ENCODE results near the gene ATP13A1. TPM values are rescaled to one million over a fixed set of nuclear protein-coding genes. Genes with fewer than 3 reads are reported as not detected.
"Not testable (repeated sequence)": the region's sequence is repeated elsewhere in the genome, so short reads cannot be mapped to it uniquely, and the experiment has no call there.

Gene ATP13A1
- total RNA-seq, 2 donors from 2014 or later, result 38.7 to 570 TPM

DNA sequence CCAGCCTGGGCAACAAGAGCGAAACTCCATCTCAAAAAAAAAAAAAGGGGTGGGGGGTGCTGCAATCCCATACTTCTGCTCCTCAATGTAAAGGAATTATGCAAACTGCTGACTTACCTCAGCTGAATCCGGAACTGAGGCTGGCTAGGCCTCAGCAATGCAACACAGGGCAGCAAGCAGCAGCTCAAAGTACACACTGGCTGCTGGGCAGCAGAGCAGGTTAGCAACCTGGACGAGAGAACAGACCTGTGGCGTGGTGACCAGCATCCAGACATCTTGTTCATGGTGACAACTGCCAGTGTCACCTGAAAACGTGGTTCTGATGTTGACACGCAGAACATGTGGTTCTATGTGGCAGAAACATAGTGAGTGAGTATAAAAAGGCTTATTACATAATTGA is 41.4 kb upstream of the ATP13A1 start:
- DNase-seq (no peak), ATAC-seq (no peak)
- no peak overlapping the region for H3K27ac ChIP-seq
- H3K9me3 ChIP-seq, result peaks cover 0 to 62% (median 0%) of the 10 kb centered on the region in 3 donors
- WGBS, 2 donors, result 88 to 91% methylated on average over 6 of the region's 6 CpGs
- intact Hi-C loops (cut with DNase I), result no loop called here
- H3K4me1 ChIP-seq, result no peaks in the 10 kb centered on the region
- H3K27me3 ChIP-seq, result no peaks in the 10 kb centered on the region
- no peaks in the 10 kb centered on the region for H3K36me3 ChIP-seq (replicated peaks in 1 of 2; ENCODE audit: insufficient read depth in 1 of 2, low read depth in 2 of 2)
- TF ChIP-seq, protein P1, sequence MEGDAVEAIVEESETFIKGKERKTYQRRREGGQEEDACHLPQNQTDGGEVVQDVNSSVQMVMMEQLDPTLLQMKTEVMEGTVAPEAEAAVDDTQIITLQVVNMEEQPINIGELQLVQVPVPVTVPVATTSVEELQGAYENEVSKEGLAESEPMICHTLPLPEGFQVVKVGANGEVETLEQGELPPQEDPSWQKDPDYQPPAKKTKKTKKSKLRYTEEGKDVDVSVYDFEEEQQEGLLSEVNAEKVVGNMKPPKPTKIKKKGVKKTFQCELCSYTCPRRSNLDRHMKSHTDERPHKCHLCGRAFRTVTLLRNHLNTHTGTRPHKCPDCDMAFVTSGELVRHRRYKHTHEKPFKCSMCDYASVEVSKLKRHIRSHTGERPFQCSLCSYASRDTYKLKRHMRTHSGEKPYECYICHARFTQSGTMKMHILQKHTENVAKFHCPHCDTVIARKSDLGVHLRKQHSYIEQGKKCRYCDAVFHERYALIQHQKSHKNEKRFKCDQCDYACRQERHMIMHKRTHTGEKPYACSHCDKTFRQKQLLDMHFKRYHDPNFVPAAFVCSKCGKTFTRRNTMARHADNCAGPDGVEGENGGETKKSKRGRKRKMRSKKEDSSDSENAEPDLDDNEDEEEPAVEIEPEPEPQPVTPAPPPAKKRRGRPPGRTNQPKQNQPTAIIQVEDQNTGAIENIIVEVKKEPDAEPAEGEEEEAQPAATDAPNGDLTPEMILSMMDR (IDR thresholded peaks at IDR 0.05), result no peak
- no peak for TF ChIP-seq POLR2A (IDR thresholded peaks at IDR 0.05)
- H3K4me3 ChIP-seq, result no peak overlapping the region

GRCh38 chr19:19700493-19700892 is 37.0 kb upstream of the ATP13A1 start:
- DNase-seq; H3K27ac ChIP-seq; H3K4me1 ChIP-seq; ATAC-seq; H3K4me3 ChIP-seq; intact Hi-C loops (cut with DNase I); H3K36me3 ChIP-seq (replicated peaks in 1 of 2; ENCODE audit: insufficient read depth in 1 of 2, low read depth in 2 of 2); H3K27me3 ChIP-seq: not testable (repeated sequence)
- WGBS, 2 donors, result 83 to 100% methylated on average over 1 of the region's 1 CpG
- H3K9me3 ChIP-seq, result peaks cover 0 to 28% (median 3%) of the 10 kb centered on the region in 3 donors

- DNase-seq, result no peak
- Histone ChIP-seq H3K4me3 (no peak overlapping the region), H3K36me3 (replicated peaks in 1 of 2; ENCODE audit: insufficient read depth in 1 of 2, low read depth in 2 of 2) (no peaks in the 10 kb centered on the region), H3K9me3 (peaks cover 0 to 18% (median 3%) of the 10 kb centered on the region in 3 donors), H3K4me1 (no peaks in the 10 kb centered on the region), H3K27me3 (no peaks in the 10 kb centered on the region), H3K27ac (no peak overlapping the region)
- intact Hi-C loops (cut with DNase I), result no loop called here
- ATAC-seq, result no peak
- TF ChIP-seq POLR2A (IDR thresholded peaks at IDR 0.05), result no peak
- TF ChIP-seq, protein P1 (IDR thresholded peaks at IDR 0.05), result no peak
- WGBS, 2 donors, result 89 to 91% methylated on average over 5 of the region's 5 CpGs
Observed at GRCh38 chr19:19697589-19697988, 34.1 kb upstream of the ATP13A1 start.

- DNase-seq, result no peak
- no peaks in the 10 kb centered on the region for H3K36me3 ChIP-seq (replicated peaks in 1 of 2; ENCODE audit: insufficient read depth in 1 of 2, low read depth in 2 of 2)
- WGBS, 2 donors, result 73 to 90% methylated on average over 2 of the region's 2 CpGs
- intact Hi-C loops (cut with DNase I), result no loop called here
- TF ChIP-seq, protein P1 (IDR thresholded peaks at IDR 0.05), result no peak
- no peak for TF ChIP-seq POLR2A (IDR thresholded peaks at IDR 0.05)
- no peak overlapping the region for H3K27ac ChIP-seq
- ATAC-seq, result no peak
- H3K9me3 ChIP-seq, result peaks cover 0 to 12% (median 3%) of the 10 kb centered on the region in 3 donors
- no peaks in the 10 kb centered on the region for H3K27me3 ChIP-seq
- no peak overlapping the region for H3K4me3 ChIP-seq
- no peaks in the 10 kb centered on the region for H3K4me1 ChIP-seq
Observed at GRCh38 chr19:19696386-19696785, 32.9 kb upstream of the ATP13A1 start.

DNA sequence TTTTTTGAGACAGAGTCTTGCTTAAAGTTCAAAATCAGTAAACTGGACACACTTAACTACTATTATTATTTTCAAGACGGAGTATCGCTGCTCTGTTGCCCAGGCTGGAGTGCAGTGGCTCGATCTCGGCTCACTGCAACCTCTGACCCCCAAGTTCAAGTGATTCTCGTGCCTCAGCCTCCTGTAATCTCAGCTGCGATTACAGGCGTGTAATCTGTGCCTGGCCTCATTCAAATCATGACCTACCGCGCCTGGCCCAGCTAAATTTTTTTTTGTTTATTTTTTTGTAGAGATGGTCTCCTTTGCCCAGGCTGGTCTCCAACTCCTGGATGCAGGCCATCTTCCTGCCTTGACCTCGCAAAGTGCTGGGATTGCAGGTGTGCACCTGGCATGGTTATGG is 28.2 kb upstream of the ATP13A1 start:
- Histone ChIP-seq H3K27ac (no peak overlapping the region), H3K27me3 (no peaks in the 10 kb centered on the region), H3K9me3 (peaks cover 0 to 3% (median 0%) of the 10 kb centered on the region in 3 donors), H3K4me1 (no peaks in the 10 kb centered on the region), H3K4me3 (no peak overlapping the region), H3K36me3 (replicated peaks in 1 of 2; ENCODE audit: insufficient read depth in 1 of 2, low read depth in 2 of 2) (no peaks in the 10 kb centered on the region)
- ATAC-seq (no peak), DNase-seq (no peak)
- WGBS, 2 donors, result 83 to 90% methylated on average over 10 of the region's 10 CpGs
- intact Hi-C loops (cut with DNase I), result no loop called here
- TF ChIP-seq POLR2A (IDR thresholded peaks at IDR 0.05), result no peak
- TF ChIP-seq, protein P1 (IDR thresholded peaks at IDR 0.05), result no peak

GRCh38 chr19:19689023-19689422 is 25.5 kb upstream of the ATP13A1 start:
- intact Hi-C loops (cut with DNase I); H3K9me3 ChIP-seq; DNase-seq; H3K4me3 ChIP-seq; H3K4me1 ChIP-seq; ATAC-seq; H3K27ac ChIP-seq; H3K36me3 ChIP-seq (replicated peaks in 1 of 2; ENCODE audit: insufficient read depth in 1 of 2, low read depth in 2 of 2); H3K27me3 ChIP-seq: not testable (repeated sequence)
- WGBS, 2 donors, result 94 to 95% methylated on average over 9 to 10 of the region's 10 CpGs

All from body of pancreas (tissue), 4 donors.